ENCODE measurements around the gene KRT1.

- TF ChIP-seq POLR2AphosphoS5 (IDR thresholded peaks at IDR 0.05; ENCODE audit: low read depth, low read length) (no peak), SIN3A (IDR thresholded peaks at IDR 0.05; ENCODE audit: borderline replicate concordance, insufficient read depth, low read length) (no peak), TAF1 (IDR thresholded peaks at IDR 0.05; ENCODE audit: borderline replicate concordance, insufficient read depth, low read length) (no peak), FOXP2 (optimal IDR thresholded peaks at IDR 0.05; ENCODE audit: borderline replicate concordance, extremely low read depth, extremely low read length, insufficient read depth) (no peak)
- TF ChIP-seq, protein P1, sequence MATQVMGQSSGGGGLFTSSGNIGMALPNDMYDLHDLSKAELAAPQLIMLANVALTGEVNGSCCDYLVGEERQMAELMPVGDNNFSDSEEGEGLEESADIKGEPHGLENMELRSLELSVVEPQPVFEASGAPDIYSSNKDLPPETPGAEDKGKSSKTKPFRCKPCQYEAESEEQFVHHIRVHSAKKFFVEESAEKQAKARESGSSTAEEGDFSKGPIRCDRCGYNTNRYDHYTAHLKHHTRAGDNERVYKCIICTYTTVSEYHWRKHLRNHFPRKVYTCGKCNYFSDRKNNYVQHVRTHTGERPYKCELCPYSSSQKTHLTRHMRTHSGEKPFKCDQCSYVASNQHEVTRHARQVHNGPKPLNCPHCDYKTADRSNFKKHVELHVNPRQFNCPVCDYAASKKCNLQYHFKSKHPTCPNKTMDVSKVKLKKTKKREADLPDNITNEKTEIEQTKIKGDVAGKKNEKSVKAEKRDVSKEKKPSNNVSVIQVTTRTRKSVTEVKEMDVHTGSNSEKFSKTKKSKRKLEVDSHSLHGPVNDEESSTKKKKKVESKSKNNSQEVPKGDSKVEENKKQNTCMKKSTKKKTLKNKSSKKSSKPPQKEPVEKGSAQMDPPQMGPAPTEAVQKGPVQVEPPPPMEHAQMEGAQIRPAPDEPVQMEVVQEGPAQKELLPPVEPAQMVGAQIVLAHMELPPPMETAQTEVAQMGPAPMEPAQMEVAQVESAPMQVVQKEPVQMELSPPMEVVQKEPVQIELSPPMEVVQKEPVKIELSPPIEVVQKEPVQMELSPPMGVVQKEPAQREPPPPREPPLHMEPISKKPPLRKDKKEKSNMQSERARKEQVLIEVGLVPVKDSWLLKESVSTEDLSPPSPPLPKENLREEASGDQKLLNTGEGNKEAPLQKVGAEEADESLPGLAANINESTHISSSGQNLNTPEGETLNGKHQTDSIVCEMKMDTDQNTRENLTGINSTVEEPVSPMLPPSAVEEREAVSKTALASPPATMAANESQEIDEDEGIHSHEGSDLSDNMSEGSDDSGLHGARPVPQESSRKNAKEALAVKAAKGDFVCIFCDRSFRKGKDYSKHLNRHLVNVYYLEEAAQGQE (IDR thresholded peaks at IDR 0.05; ENCODE audit: insufficient read depth in 1 of 2, low read depth in 2 of 2, low read length in 2 of 2), result no peak
Measured at GRCh38 chr12:52679875-52680274, 332 bp downstream of the KRT1 start.
